NCI-H526 treated with DMSO at 0.1 percent for 48 hours (cell line): ENCODE data around the gene EFCAB13.

ENCODE experiments used
- DNase-seq: peaks from one replicate; lab custom pipeline; 2025; lab: John Stamatoyannopoulos, UW

The EFCAB13 gene

GRCh38 chr17:47295037-47295873 is 28.5 kb upstream of the EFCAB13 start:
- no peak for DNase-seq

DNA sequence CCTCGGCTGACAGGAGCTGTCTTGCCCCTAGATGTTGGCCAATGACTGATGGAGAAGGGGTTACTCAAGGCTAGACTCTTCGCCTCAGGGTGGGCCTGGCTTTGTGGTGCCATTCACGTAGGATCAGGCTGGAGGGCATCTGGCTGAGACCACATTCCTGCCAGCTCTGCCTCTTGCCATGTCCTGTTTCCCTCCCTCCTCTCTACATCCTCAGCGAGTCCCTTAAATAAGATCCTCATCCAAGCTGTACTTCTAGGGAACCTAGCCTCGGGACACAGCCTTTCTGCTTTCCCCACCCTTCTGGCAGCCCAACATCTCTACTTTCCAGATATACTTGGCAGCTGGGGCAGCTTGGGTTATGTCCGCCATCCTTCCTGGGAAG is 27.9 kb upstream of the EFCAB13 start:
- no peak for DNase-seq

GRCh38 chr17:47297661-47298400 is 25.9 kb upstream of the EFCAB13 start:
- no peak for DNase-seq

DNA sequence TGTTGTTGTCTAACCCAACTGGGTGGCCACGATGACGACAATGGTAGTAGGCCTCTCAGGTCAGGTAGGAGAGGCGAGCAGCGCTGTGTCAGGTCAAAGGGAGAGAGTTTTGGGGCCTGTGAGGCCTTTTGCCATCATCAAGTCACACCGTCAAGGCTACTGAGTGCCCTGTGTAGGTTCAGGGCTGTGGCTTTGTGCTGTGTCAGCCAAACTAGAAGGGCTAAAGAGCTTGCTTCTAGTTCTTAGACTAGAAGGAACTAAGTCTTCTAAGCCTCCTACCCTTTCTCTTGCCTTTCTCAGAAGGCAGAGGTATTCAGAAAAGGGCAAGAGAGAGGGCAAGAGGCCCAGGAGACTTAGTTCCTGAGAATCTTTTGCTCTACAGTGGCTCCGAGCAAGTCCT is 25.0 kb upstream of the EFCAB13 start:
- DNase-seq: no peak

GRCh38 chr17:47299239-47299910 is 24.4 kb upstream of the EFCAB13 start:
- DNase-seq: no peak

DNA sequence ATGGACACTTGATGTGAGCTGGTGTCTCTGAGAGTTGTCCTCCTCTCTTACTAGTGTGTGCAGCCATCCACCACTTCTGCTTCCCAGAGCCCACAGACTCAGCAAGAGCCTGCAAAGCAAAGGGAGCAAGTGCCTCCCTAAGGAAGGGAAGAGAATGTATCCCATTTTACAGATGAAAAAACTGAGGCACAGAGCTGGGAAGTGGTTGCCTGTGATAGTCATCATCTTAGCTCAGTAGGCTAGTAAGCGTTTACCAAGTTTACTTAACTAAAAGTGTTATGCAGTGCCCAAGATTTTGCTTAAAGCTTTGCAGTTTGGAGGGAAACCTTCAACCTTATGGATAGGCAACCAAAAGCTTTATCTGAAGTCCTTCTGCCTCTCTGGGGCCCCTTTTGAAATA is 23.0 kb upstream of the EFCAB13 start:
- no peak for DNase-seq

DNA sequence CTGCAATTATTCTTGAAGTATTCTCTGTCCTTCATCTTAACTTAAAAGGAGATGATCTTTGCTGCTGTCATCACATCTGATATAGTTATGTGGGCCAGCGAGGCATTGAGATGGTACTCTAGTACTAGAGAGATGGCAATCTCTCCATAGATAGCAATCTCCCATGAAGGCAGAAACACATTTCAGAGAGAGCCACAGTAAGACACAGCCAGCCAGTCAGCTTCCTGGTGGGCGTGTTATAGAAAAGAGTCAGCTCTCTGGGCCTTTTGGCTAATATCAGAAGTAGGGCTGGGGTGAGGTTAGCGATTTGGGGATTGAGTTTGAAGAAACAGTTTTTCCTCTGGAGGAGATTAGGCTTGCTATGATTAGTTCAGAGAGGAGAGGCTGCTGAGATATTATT is 22.6 kb upstream of the EFCAB13 start:
- DNase-seq: no peak

- DNase-seq: no peak
Measured at GRCh38 chr17:47301831-47302230, 21.9 kb upstream of the EFCAB13 start.

DNA sequence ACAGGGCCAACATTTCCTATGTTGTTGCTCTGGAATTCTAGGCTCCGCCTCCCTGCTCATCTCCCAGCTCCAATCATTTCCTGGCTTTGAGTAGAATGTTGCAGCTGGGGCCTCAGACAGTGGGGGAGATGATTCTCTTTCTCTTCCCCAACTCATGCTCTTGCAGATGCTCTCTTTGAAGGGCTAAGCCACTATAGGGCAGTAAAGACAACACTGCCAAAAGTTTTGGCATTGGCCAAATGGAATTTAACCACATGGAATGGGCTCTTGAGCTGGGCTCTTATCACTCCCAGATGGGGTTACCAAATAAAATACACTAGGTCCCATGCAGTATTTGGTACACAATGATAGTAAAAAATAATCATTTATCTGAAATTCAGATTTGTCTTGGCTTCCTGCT is 19.6 kb upstream of the EFCAB13 start:
- DNase-seq: no peak

DNA sequence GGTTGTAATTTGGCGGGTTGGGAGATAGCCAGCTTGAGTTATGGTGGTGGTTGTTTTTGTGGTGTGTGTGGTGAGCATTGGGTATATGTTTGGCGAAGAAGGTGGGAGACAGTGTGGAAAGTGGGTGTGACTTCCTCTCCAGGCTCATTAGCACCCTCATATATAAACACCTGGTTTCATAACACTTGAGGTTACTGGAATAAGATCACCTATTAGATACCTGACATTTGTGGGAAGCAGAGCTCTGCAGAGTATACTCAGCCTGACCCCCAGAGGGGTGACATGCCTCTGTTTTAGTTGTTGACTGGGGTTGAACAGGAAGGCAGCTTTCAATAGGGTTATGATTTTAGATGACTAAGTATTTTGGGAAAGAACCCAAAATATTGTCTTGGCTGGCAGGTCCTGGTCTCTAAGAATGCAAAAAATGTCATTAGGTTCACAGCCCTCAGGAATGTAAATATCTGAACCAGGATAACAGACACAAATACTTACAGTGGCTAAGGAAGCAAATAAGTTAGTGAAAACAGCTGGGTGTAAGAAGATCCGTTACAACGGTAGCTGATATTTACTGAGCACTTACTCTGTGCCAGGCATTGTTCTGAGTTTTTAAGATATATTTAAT is 18.3 kb upstream of the EFCAB13 start:
- DNase-seq: no peak

DNA sequence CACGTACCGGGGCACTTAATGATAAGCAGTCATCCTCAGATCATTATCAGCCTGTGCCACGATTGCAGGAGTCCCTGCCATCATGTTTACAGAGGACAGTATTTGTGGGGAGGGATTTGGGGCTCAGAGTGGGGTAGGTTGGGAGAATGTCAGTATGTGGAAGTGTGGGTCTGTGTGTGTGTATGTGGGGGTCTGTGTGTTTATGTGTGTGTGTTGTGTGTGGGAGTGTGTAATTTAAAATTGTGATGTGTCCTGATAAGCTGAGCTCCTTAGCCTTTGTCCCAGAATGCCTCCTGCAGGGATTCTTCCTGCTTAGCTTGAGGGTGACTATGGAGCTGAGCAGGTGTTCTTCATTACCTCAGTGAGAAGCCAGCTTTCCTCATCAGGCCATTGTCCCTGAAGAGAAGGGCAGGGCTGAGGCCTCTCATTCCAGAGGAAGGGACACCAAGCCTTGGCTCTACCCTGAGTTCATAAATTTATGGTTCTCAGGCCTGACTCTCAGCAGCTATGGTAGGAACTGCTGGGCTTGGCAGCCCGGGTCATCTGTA is 13.5 kb upstream of the EFCAB13 start:
- DNase-seq: no peak

- DNase-seq: no peak
Measured at GRCh38 chr17:47311420-47311819, 12.3 kb upstream of the EFCAB13 start.

DNA sequence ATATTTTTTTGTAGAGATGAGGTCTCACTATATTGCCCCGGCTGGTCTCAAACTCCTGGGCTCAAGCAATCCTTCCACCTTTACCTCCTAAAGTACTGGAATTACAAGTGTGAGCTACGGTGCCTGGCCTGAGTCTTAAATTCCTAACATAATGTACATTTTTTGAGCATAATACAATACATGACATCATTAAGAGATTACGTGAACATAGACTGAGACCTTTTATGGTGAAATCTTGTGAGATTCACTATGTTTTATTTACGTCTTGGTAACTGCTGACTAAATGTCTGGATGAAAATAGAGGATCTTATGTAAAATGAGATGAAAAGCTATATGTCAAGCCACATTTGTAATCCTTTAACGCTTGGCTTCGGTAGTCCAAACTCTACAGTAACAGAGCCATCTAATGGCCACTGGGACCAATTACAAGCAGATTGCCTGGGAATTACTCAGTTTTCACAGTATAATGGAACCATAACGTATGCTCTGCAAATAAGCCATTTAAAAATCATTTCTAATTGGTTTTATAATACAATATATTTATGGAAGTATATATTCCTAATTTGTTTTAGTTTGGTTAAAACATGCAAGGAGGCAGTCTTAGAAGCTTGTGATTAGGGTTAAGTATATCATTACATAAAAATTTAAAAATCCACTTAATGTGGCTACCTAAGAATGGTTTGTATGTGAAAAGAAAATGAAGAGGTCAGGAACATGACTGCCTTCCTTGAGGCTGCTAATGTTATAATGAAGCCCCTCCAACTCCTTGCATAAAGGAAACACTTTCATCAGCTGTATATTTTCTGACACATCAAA is 8.1 kb upstream of the EFCAB13 start:
- DNase-seq: peak; percentile 67

DNA sequence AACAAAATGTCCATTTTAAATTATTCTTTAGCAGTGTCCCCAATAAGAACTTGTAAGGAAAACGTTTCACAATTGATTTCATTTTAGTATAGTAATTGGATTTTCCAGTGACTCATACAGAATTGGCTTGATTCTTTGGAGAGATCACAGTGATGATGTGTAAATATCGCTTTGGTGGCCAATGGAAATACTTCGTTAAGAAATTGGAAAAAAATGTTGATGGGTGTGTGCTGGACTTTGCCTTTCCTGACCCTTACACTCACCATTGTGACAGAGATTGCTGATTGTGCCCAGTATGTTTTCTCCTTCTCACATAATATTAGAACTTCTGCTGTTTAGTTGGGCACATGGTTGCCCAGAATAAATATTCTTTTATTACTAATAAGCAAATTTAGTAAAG is 7.4 kb upstream of the EFCAB13 start:
- DNase-seq: no peak

- DNase-seq: no peak
Measured at GRCh38 chr17:47317119-47317518, 6.6 kb upstream of the EFCAB13 start.

DNA sequence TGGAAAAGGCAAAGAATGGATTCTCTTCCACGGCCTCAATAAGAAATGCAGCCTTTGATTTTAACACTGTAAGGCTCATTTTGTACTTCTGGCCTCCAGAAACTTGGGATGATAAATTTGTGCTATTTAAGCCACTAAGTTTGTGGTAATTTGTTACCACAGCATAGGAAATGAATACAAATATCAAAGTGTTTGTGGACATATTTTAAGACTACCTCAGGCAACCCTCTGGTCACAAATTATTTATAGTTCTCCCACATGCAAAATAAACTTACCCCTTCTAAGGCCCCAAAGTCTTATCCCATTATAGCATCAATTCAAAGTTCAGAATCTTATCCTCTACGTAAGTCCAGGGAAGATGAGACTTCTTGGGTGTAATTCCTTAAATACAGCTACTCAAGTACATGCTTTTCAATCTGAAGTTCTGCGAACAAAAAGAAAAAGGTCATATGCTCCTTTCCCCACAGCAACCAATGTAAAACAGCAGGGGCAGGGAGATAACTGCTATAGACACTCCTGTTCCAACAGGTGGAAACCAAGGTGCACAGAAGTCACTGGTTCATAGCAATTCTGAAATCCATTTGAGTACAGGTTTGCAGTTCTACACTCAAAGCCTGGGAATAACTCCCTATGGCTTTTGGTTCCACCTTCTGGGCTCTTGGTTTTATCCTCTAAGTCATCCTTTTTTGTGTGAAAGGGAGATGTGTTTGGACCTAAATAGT is 5.4 kb upstream of the EFCAB13 start:
- DNase-seq: no peak

DNA sequence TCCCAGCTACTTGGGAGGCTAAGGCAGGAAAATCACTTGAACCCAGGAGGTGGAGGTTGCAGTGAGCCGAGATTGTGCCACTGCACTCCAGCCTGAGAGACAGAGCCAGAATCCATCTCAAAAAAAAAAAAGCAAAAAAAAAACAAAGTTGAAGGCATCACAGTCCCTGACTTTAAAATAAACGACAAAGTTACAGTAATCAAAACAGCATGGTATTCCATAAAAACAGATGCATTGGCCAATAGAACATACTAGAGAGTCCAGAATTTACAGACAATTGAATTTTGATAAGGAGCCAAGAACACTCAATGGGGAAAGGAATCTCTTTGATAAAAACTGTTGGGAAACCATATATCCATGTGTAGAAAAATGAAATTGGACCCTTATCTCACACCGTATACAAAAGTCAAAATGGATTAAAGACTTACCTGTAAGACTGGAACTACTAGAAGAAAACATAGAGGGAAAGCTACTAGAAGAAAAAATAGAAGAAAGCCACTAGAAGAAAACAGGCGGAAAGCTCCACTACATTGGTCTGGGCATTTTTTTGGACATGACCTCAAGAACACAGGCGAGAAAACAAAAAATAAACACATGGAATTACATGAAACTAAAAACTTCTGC is 2.8 kb upstream of the EFCAB13 start:
- DNase-seq: no peak

GRCh38 chr17:47324224-47325020 is 667 bp downstream of the EFCAB13 start:
- DNase-seq: peak; percentile 76

GRCh38 chr17:47325176-47325575 is 1.4 kb downstream of the EFCAB13 start:
- DNase-seq: no peak
